Naive B cell (primary cell): ENCODE data around the gene PLXNB3. TPM values are rescaled to one million over a fixed set of nuclear protein-coding genes. Genes with fewer than 3 reads are reported as not detected.
"Not testable (repeated sequence)": the region's sequence is repeated elsewhere in the genome, so short reads cannot be mapped to it uniquely, and the experiment has no call there.

Experiments used
- ATAC-seq, 2 donors: fragments of 150-1000 bp; cut with Tn5 transposase; 2 replicates each; pipeline ENCODE4 v1.10.0; 2021; ENCODE audit warnings: low read depth in 2 of 2, mild to moderate bottlenecking in 2 of 2, moderate library complexity in 2 of 2
- DNase-seq: peaks from one replicate; pipeline ENCODE4 v3.0.0; 2022
- H3K27ac Mint-ChIP-seq, 6 donors: one replicate each; pipeline ENCODE4 v1.8.0; 2020 to 2022; ENCODE audit warnings: mild to moderate bottlenecking in 6 of 6, mixed read lengths in 6 of 6, moderate library complexity in 5 of 6, inconsistent platforms in 2 of 6
- H3K27me3 Mint-ChIP-seq, 3 donors: one replicate each; pipeline ENCODE4 v1.8.0; 2021 to 2022; ENCODE audit warnings: mixed read lengths in 3 of 3, mild to moderate bottlenecking in 1 of 3
- H3K36me3 Mint-ChIP-seq, 2 donors: one replicate each; pipeline ENCODE4 v1.8.0; 2020 to 2022; ENCODE audit warnings: mixed read lengths in 2 of 2, inconsistent platforms in 1 of 2, mild to moderate bottlenecking in 1 of 2
- H3K4me1 Mint-ChIP-seq, 3 donors: one replicate each; pipeline ENCODE4 v1.8.0; 2020 to 2022; ENCODE audit warnings: mixed read lengths in 3 of 3, inconsistent platforms in 1 of 3, mild to moderate bottlenecking in 1 of 3, moderate library complexity in 1 of 3
- H3K4me3 Mint-ChIP-seq, 8 donors: one replicate each; pipeline ENCODE4 v1.8.0; 2020 to 2022; ENCODE audit warnings: mild to moderate bottlenecking in 8 of 8, mixed read lengths in 8 of 8, moderate library complexity in 8 of 8, inconsistent platforms in 2 of 8
- H3K9me3 Mint-ChIP-seq, 7 donors: one replicate each; pipeline ENCODE4 v1.8.0; 2020 to 2022; ENCODE audit warnings: mixed read lengths in 7 of 7, mild to moderate bottlenecking in 5 of 7, inconsistent platforms in 2 of 7, moderate library complexity in 1 of 7
- polyA plus RNA-seq, 6 donors: library from polyadenylated mRNA; unstranded; fragments of 300-500 nt; fragmentation: Illumina TruSeq; gene quantifications; one replicate each; pipeline ENCODE4 v1.2.3, GENCODE V29; 2021; ENCODE audit warnings: low read depth in 6 of 6

PLXNB3 gene
- polyA plus RNA-seq, 6 donors from 2014 or later: 0.71 TPM; not detected in 5

GRCh38 chrX:153814591-153815315 is 50.7 kb downstream of the PLXNB3 start:
- peak in 1 of 2 donors; percentile 38 for ATAC-seq
- Mint-ChIP-seq H3K36me3 (no peaks in the 10 kb centered on the region), H3K4me1 (peaks cover 14 to 18% (median 14%) of the 10 kb centered on the region in 3 donors), H3K4me3 (peak overlapping the region in 1 of 8 donors; percentile 38), H3K27me3 (peaks cover 22 to 49% (median 44%) of the 10 kb centered on the region in 3 donors), H3K9me3 (peaks cover 0 to 6% (median 0%) of the 10 kb centered on the region in 7 donors), H3K27ac (peak overlapping the region in 1 of 6 donors; percentile 27)
- no peak for DNase-seq

DNA sequence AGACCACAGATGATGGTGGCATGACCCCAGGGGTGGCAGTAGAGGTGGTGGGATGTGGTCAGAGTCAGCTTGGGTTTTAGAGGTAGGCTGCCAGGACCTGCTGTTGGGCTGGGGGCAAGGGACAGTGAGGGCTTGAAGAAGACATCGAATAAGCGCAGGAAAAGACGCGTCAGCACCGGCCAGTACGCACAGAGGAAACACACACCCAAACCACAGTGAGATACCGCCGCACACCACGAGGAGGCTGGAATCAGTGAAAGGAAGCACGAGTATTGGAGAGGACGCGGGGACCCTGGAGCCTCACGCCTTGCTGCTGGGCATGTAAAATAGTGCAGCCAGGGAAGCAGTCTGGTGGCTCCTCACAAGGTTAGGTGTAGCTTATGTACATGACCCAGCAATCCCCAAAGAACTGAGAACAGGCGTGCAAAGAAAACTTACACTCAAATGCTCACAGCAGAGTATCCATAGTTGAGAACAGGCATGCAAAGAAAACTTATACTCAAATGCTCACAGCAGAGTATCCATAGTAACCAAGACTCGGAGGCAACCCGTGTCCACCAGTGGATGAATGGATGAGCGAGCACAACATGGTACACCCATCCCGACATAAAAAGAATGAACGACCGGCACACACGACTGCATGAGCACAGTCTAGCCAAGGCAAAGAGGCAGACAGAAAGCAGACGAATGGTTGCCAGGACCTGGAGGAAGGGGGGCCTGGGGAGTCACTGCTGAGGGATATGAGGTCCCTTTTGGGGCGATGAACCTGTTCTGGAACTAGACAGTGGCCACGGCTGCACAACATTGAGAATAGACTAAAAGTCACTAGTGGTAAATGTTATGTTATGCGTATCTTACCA is 53.0 kb downstream of the PLXNB3 start:
- peak; percentile 32 to 48 for ATAC-seq

DNA sequence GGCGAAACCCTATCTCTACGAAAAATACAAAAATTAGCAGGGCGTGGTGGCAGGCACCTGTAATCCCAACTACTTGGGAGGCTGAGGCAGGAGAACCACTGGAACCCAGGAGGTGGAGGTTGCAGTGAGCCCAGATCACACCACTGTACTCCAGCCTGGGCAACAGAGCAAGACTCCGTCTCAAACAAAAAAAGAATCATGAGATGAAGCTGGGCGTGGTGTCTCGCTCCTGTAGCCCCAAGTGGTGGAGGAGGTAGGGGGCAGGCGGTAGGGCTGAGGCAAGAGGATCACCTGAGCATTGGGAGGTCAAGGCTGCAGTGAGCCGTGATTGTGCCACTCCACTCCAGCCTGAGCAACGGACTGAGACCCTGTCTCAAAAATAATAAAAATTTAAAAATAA is 54.0 kb downstream of the PLXNB3 start:
- ATAC-seq, DNase-seq, H3K36me3 Mint-ChIP-seq, H3K9me3 Mint-ChIP-seq: not testable (repeated sequence)
- Mint-ChIP-seq H3K4me1 (peaks cover 21 to 34% (median 26%) of the 10 kb centered on the region in 3 donors), H3K4me3 (peak overlapping the region in 3 of 8 donors; percentile 8 to 59 (median 9)), H3K27ac (peak overlapping the region in 1 of 6 donors; percentile 28), H3K27me3 (peaks cover 11 to 44% (median 31%) of the 10 kb centered on the region in 3 donors)

More for the DNA sequence above, 53.0 kb downstream of the PLXNB3 start:
- peaks cover 18 to 28% (median 19%) of the 10 kb centered on the region in 3 donors for H3K4me1 Mint-ChIP-seq
- H3K9me3 Mint-ChIP-seq: peaks cover 0 to 5% (median 0%) of the 10 kb centered on the region in 7 donors
- H3K27me3 Mint-ChIP-seq: peaks cover 14 to 42% (median 41%) of the 10 kb centered on the region in 3 donors
- no peak for DNase-seq
- H3K27ac Mint-ChIP-seq: no peak overlapping the region
- H3K4me3 Mint-ChIP-seq: peak overlapping the region in 3 of 8 donors; percentile 62 to 78 (median 73)
- H3K36me3 Mint-ChIP-seq: no peaks in the 10 kb centered on the region

DNA sequence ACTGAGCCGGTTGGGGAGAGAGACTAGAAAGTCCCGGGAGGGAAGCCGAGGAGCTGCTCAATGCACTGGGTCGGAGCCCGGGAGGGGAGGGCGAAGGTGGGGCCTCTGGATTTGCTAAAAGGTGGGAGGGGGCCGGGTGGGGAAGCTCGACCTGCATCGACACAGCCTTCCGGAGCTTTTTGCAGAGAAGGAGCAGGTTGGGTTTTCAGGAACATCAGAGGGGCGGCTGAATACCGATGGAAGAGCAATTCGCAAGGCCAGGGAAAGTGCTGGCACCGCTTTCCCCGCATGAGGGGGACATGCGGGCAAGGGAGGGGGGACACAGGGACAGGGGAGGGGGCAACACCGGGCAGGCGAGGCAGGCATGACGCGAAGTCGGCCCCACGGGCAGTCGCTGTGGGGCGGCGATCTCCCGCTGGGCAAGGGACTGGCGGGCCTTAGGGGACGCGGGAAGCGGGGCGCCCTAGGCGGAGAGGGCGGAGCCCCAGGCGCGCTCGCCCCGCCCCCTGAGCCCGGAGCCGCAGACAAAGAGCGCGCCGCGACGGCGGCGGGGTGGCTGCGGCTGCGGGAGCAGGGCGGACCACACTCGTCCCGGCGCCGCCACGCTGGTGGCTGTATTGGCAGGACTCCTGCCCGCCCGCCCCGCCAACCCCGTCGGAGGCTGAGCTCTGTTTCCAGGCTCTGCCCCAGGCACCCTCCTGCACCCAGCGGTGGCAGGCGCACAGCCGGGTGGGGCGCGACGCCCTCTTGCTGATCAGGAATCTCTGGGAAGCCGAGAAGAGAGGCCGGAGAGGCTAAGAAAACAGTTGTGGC is 54.7 kb downstream of the PLXNB3 start:
- no peak overlapping the region for H3K27ac Mint-ChIP-seq
- peak overlapping the region in 7 of 8 donors; percentile 34 to 76 (median 59) for H3K4me3 Mint-ChIP-seq
- peaks cover 11 to 43% (median 31%) of the 10 kb centered on the region in 3 donors for H3K27me3 Mint-ChIP-seq
- H3K36me3 Mint-ChIP-seq: no peaks in the 10 kb centered on the region
- peak; percentile 74 to 79 for ATAC-seq
- DNase-seq: peak; percentile 44
- H3K4me1 Mint-ChIP-seq: peaks cover 21 to 34% (median 26%) of the 10 kb centered on the region in 3 donors
- H3K9me3 Mint-ChIP-seq: peaks cover 0 to 5% (median 0%) of the 10 kb centered on the region in 7 donors

- H3K27me3 Mint-ChIP-seq: peaks cover 12 to 50% (median 36%) of the 10 kb centered on the region in 3 donors
- ATAC-seq (peak in 1 of 2 donors; percentile 4), DNase-seq (no peak)
- H3K27ac Mint-ChIP-seq: no peak overlapping the region
- H3K36me3 Mint-ChIP-seq: no peaks in the 10 kb centered on the region
- H3K4me1 Mint-ChIP-seq: peaks cover 21 to 33% (median 25%) of the 10 kb centered on the region in 3 donors
- peaks cover 0 to 5% (median 0%) of the 10 kb centered on the region in 7 donors for H3K9me3 Mint-ChIP-seq
- H3K4me3 Mint-ChIP-seq: peak overlapping the region in 6 of 8 donors; percentile 13 to 75 (median 40)
These were observed 55.5 kb downstream of the PLXNB3 start for GRCh38 chrX:153819384-153820040.

GRCh38 chrX:153820601-153821000 is 56.6 kb downstream of the PLXNB3 start:
- Mint-ChIP-seq H3K27me3 (peaks cover 12 to 56% (median 38%) of the 10 kb centered on the region in 3 donors), H3K9me3 (peaks cover 0 to 5% (median 0%) of the 10 kb centered on the region in 7 donors), H3K36me3 (no peaks in the 10 kb centered on the region), H3K4me3 (peak overlapping the region in 1 of 8 donors; percentile 55), H3K4me1 (peaks cover 18 to 25% (median 19%) of the 10 kb centered on the region in 3 donors), H3K27ac (no peak overlapping the region)
- ATAC-seq (no peak), DNase-seq (no peak)

DNA sequence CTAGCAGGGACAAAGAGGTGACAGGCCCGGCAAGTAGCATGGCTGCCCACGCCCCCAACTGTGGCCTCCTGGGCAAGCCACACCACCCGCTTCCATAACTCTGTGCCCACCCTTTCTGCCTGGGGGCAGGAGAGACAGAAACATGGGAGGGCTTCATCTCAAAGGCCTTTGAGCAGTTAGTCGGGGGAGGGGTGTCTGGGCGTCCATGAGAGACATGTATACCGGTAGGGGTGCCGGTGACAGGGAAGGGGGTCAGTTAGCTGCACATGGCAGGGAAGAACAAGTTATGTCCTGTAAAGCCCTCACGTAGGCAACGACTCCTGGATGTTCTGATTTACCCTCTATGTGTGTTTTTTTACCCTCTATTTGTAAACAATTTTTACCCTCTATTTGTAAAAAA is 57.0 kb downstream of the PLXNB3 start:
- no peak overlapping the region for H3K27ac Mint-ChIP-seq
- ATAC-seq (no peak), DNase-seq (no peak)
- H3K4me1 Mint-ChIP-seq: peaks cover 18 to 25% (median 19%) of the 10 kb centered on the region in 3 donors
- H3K9me3 Mint-ChIP-seq: peaks cover 0 to 7% (median 0%) of the 10 kb centered on the region in 7 donors
- peaks cover 12 to 59% (median 41%) of the 10 kb centered on the region in 3 donors for H3K27me3 Mint-ChIP-seq
- H3K4me3 Mint-ChIP-seq: peak overlapping the region in 1 of 8 donors; percentile 55
- no peaks in the 10 kb centered on the region for H3K36me3 Mint-ChIP-seq

- no peak for ATAC-seq
- H3K4me1 Mint-ChIP-seq: peaks cover 11 to 24% (median 16%) of the 10 kb centered on the region in 3 donors
- no peaks in the 10 kb centered on the region for H3K36me3 Mint-ChIP-seq
- no peak overlapping the region for H3K4me3 Mint-ChIP-seq
- no peak for DNase-seq
- peaks cover 14 to 64% (median 44%) of the 10 kb centered on the region in 3 donors for H3K27me3 Mint-ChIP-seq
- no peak overlapping the region for H3K27ac Mint-ChIP-seq
- H3K9me3 Mint-ChIP-seq: peaks cover 0 to 7% (median 0%) of the 10 kb centered on the region in 7 donors
These were observed 60.3 kb downstream of the PLXNB3 start for GRCh38 chrX:153824348-153824747.

- Mint-ChIP-seq H3K9me3 (peaks cover 0 to 7% (median 0%) of the 10 kb centered on the region in 7 donors), H3K4me3 (peak overlapping the region in 1 of 8 donors; percentile 21), H3K27ac (no peak overlapping the region), H3K4me1 (peaks cover 11 to 22% (median 17%) of the 10 kb centered on the region in 3 donors), H3K36me3 (no peaks in the 10 kb centered on the region), H3K27me3 (peaks cover 14 to 59% (median 46%) of the 10 kb centered on the region in 3 donors)
- DNase-seq (no peak), ATAC-seq (no peak)
These were observed 61.0 kb downstream of the PLXNB3 start for GRCh38 chrX:153825042-153825441.

Other genes with a start within 250 kb of the PLXNB3 start
- gene ATP2B3, start 246.6 kb upstream of the PLXNB3 start, polyA plus RNA-seq: under 1 TPM in 1 of 6 donors, not detected in 5; 0.05 TPM
- 10 to 100 TPM; 31.9 to 88.0 (median 69.7) TPM for gene CCNQ, start 165.1 kb upstream of the PLXNB3 start, polyA plus RNA-seq
- not detected for gene DUSP9, start 117.0 kb upstream of the PLXNB3 start, polyA plus RNA-seq
- not detected for gene PNCK, start 90.4 kb upstream of the PLXNB3 start, polyA plus RNA-seq
- under 1 TPM in 3 of 6 donors, not detected in 3; 0.06 to 0.78 (median 0.23) TPM for gene SLC6A8, start 76.3 kb upstream of the PLXNB3 start, polyA plus RNA-seq
- gene BCAP31, start 39.9 kb upstream of the PLXNB3 start, polyA plus RNA-seq: 100 to 1,000 TPM; 228 to 369 (median 252) TPM
- gene ABCD1, start 39.4 kb upstream of the PLXNB3 start, polyA plus RNA-seq: 1 to 10 TPM; 2.2 to 6.2 (median 5.2) TPM
- under 1 TPM in 1 of 6 donors, not detected in 5; 0.08 TPM for gene SRPK3, start 16.8 kb downstream of the PLXNB3 start, polyA plus RNA-seq
- gene IDH3G, start 30.1 kb downstream of the PLXNB3 start, polyA plus RNA-seq: 100 to 1,000 TPM in 1 of 6 donors, 10 to 100 TPM in 5; 78.9 to 112 (median 94.3) TPM
- gene SSR4, start 30.4 kb downstream of the PLXNB3 start, polyA plus RNA-seq: 100 to 1,000 TPM; 308 to 413 (median 364) TPM
- under 1 TPM in 1 of 6 donors, not detected in 5; 0.38 TPM for gene PDZD4, start 66.3 kb downstream of the PLXNB3 start, polyA plus RNA-seq
- 1 to 10 TPM in 5 of 6 donors, not detected in 1; 1.1 to 2.1 (median 1.2) TPM for gene L1CAM, start 121.9 kb downstream of the PLXNB3 start, polyA plus RNA-seq
- gene AVPR2, start 140.4 kb downstream of the PLXNB3 start, polyA plus RNA-seq: under 1 TPM in 1 of 6 donors, not detected in 5; 0.25 TPM
- gene ARHGAP4, start 162.0 kb downstream of the PLXNB3 start, polyA plus RNA-seq: 100 to 1,000 TPM in 2 of 6 donors, 10 to 100 TPM in 4; 71.5 to 147 (median 83.5) TPM
- 10 to 100 TPM; 52.6 to 98.7 (median 61.0) TPM for gene NAA10, start 170.8 kb downstream of the PLXNB3 start, polyA plus RNA-seq
- gene RENBP, start 180.4 kb downstream of the PLXNB3 start, polyA plus RNA-seq: 1 to 10 TPM in 4 of 6 donors, under 1 TPM in 2; 0.68 to 3.8 (median 1.7) TPM
- 10 to 100 TPM in 1 of 6 donors, 1 to 10 TPM in 4, under 1 TPM in 1; 0.22 to 14.0 (median 5.8) TPM for gene HCFC1, start 207.6 kb downstream of the PLXNB3 start, polyA plus RNA-seq
- gene TMEM187, start 208.5 kb downstream of the PLXNB3 start, polyA plus RNA-seq: 10 to 100 TPM in 2 of 6 donors, 1 to 10 TPM in 4; 5.0 to 13.6 (median 8.1) TPM